OCI-LY1 (cell line): ENCODE data around the gene PPIF.

ENCODE experiments used
- H2AFZ ChIP-seq: fragments of 200-600 bp; sonication (generic), shearing (Covaris generic); 2 replicates; pipeline ENCODE4 v1.6.0; 2014; ENCODE audit warnings: antibody characterized with exemption, mild to moderate bottlenecking, low read length
- H3F3A ChIP-seq: fragments of 200-600 bp; sonication (generic), shearing (Covaris generic); 2 replicates; pipeline ENCODE4 v1.6.0; 2014; ENCODE audit warnings: mild to moderate bottlenecking, antibody characterized with exemption, low read length, moderate library complexity; ENCODE audit not compliant: insufficient read depth
- H3K27ac ChIP-seq: fragments of 200-600 bp; sonication (generic); 2 replicates; pipeline ENCODE4 v1.5.1; 2014; ENCODE audit warnings: low read length, mixed run types, mild to moderate bottlenecking, low read depth; ENCODE audit not compliant: poor library complexity, severe bottlenecking
- H3K27me3 ChIP-seq: fragments of 200-600 bp; sonication (generic); 2 replicates; pipeline ENCODE4 v1.6.0; 2014; ENCODE audit warnings: antibody characterized with exemption, mild to moderate bottlenecking, low read length, moderate library complexity; ENCODE audit not compliant: insufficient read depth
- H3K36me3 ChIP-seq: fragments of 200-600 bp; sonication (generic); 2 replicates; pipeline ENCODE4 v1.6.1; 2014; ENCODE audit warnings: mild to moderate bottlenecking, antibody characterized with exemption, low read length, moderate library complexity, mixed read lengths; ENCODE audit not compliant: insufficient read depth
- H3K4me1 ChIP-seq: fragments of 200-600 bp; sonication (generic); 2 replicates; pipeline ENCODE4 v1.5.1; 2014; ENCODE audit warnings: mild to moderate bottlenecking, low read length, moderate library complexity; ENCODE audit not compliant: insufficient read depth, severe bottlenecking
- H3K4me2 ChIP-seq: fragments of 200-600 bp; sonication (generic), shearing (Covaris generic); 2 replicates; pipeline ENCODE4 v1.6.1; 2014; ENCODE audit warnings: low read length
- H3K4me3 ChIP-seq: fragments of 200-600 bp; sonication (generic); 2 replicates; pipeline ENCODE4 v1.5.1; 2014; ENCODE audit warnings: low read length, low read depth, mild to moderate bottlenecking, mixed read lengths; ENCODE audit not compliant: poor library complexity, severe bottlenecking
- H3K79me2 ChIP-seq: fragments of 200-600 bp; shearing (Covaris generic); 2 replicates; pipeline ENCODE4 v1.6.1; 2016; ENCODE audit warnings: mixed run types, low read length, mixed read lengths; ENCODE audit not compliant: insufficient read depth
- H3K9ac ChIP-seq: fragments of 200-600 bp; sonication (generic), shearing (Covaris generic); 2 replicates; pipeline ENCODE4 v1.6.1; 2014; ENCODE audit warnings: mild to moderate bottlenecking, low read length, mixed read lengths
- H3K9me2 ChIP-seq: fragments of 200-600 bp; sonication (generic), shearing (Covaris generic); 2 replicates; pipeline ENCODE4 v1.6.1; 2014; ENCODE audit warnings: low read depth, mild to moderate bottlenecking, low read length, mixed read lengths
- H3K9me3 ChIP-seq: fragments of 200-600 bp; shearing (Covaris generic); 2 replicates; pipeline ENCODE4 v1.6.1; 2014; ENCODE audit warnings: low read length, mixed read lengths
- H4K20me1 ChIP-seq: fragments of 200-600 bp; sonication (generic), shearing (Covaris generic); 2 replicates; pipeline ENCODE4 v1.6.0; 2016; ENCODE audit warnings: mild to moderate bottlenecking, low read length; ENCODE audit not compliant: insufficient read depth
- CTCF ChIP-seq: fragments of 200-600 bp; sonication (generic), shearing (Covaris generic); IDR thresholded peaks from 2 replicates; pipeline ENCODE4 v1.5.1; 2017; ENCODE audit warnings: mild to moderate bottlenecking, antibody characterized with exemption, low read length, moderate library complexity, mixed read lengths
- EZH2 ChIP-seq: fragments of 200-600 bp; sonication (generic), shearing (Covaris generic); IDR thresholded peaks from 2 replicates; pipeline ENCODE4 v1.8.0; 2017; ENCODE audit warnings: borderline replicate concordance, mixed run types, mild to moderate bottlenecking, antibody characterized with exemption, low read length, moderate library complexity, mixed read lengths

The PPIF gene

GRCh38 chr10:79344502-79345195, 2.6 kb upstream of the PPIF start:
- Histone ChIP-seq H3F3A (no peaks in the 10 kb centered on the region), H3K4me1 (peaks cover 22% of the 10 kb centered on the region), H3K36me3 (peaks cover 16% of the 10 kb centered on the region), H2AFZ (no peak overlapping the region), H3K4me2 (no peak overlapping the region), H3K9me3 (no peaks in the 10 kb centered on the region), H3K79me2 (peaks cover 11% of the 10 kb centered on the region), H4K20me1 (no peaks in the 10 kb centered on the region), H3K9ac (no peak overlapping the region), H3K9me2 (no peaks in the 10 kb centered on the region), H3K4me3 (no peak overlapping the region), H3K27me3 (peaks cover 5% of the 10 kb centered on the region; the same call in 1 of the 2 replicates), H3K27ac (no peak overlapping the region)
- no peak for TF ChIP-seq EZH2
- TF ChIP-seq CTCF, result no peak

GRCh38 chr10:79345241-79346011, 1.8 kb upstream of the PPIF start:
- Histone ChIP-seq H3K4me1 (peaks cover 24% of the 10 kb centered on the region), H4K20me1 (no peaks in the 10 kb centered on the region), H3K4me2 (no peak overlapping the region), H3K27ac (no peak overlapping the region), H3K9me3 (no peaks in the 10 kb centered on the region), H3K9me2 (no peaks in the 10 kb centered on the region), H3K79me2 (peaks cover 11% of the 10 kb centered on the region), H2AFZ (no peak overlapping the region), H3F3A (no peaks in the 10 kb centered on the region), H3K27me3 (peaks cover 2% of the 10 kb centered on the region; the same call in 1 of the 2 replicates), H3K9ac (no peak overlapping the region), H3K36me3 (peaks cover 24% of the 10 kb centered on the region), H3K4me3 (no peak overlapping the region)
- TF ChIP-seq EZH2, result no peak
- no peak for TF ChIP-seq CTCF

- Histone ChIP-seq H3F3A (no peaks in the 10 kb centered on the region), H4K20me1 (no peaks in the 10 kb centered on the region), H3K9me2 (no peaks in the 10 kb centered on the region), H3K4me2 (no peak overlapping the region), H3K9ac (no peak overlapping the region), H3K4me3 (no peak overlapping the region), H3K27ac (no peak overlapping the region), H2AFZ (no peak overlapping the region), H3K9me3 (no peaks in the 10 kb centered on the region), H3K79me2 (peaks cover 11% of the 10 kb centered on the region), H3K36me3 (peaks cover 29% of the 10 kb centered on the region), H3K27me3 (no peaks in the 10 kb centered on the region), H3K4me1 (peaks cover 24% of the 10 kb centered on the region)
- TF ChIP-seq EZH2 (no peak), CTCF (no peak)
Observed at GRCh38 chr10:79346012-79346340, 1.3 kb upstream of the PPIF start.
